COLO668 (cell line): Measurements from ENCODE around the gene IFNA4.
"Not testable (repeated sequence)": the region's sequence is repeated elsewhere in the genome, so short reads cannot be mapped to it uniquely, and the experiment has no call there.

Experiments used
- DNase-seq: peaks from one replicate; lab custom pipeline; 2025; ENCODE audit not compliant: unreplicated experiment; lab: John Stamatoyannopoulos, UW

IFNA4 gene

DNA sequence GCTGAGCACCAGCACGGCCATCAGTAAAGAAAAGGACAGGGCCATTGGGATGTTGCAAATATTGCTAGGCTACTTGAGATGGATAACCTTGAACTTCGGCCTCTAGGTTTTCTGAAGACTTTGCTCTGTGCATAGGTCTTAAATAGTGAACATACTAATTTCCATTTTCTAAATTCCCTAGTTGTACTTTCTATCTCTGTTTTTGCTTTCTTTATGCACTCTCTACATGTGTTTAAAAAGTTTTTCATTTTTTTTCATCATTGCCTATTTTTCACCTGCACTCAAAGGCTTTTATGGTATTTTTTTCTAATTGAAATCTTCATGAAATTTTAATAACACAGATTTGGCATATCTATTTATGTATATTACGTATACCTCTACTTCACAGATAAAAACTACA, at the start of gene IFNA4:
IFNA4 (minus strand) TSS at position 101 of the 400 bp plus-strand sequence; CDS start at position 45, 56 bp downstream.
- DNase-seq = not testable (repeated sequence)

DNA sequence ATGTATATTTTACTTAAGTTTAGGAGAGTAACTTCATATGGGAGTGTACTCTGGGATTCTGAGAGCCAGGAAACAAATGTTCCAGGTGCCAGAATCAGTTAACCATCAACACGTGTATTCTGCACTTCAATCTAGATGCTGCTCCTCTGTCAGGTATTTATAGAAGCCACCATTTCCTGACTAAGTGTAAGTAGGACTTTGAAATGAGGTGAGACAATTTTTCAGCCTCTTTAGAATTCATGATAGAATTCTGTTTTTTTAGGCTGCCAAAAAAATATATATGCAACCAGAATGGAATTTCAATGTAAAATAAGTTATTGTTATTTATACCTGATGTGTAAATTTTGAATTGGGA, 49.0 kb upstream of the IFNA4 start:
- not testable (repeated sequence) for DNase-seq

DNA sequence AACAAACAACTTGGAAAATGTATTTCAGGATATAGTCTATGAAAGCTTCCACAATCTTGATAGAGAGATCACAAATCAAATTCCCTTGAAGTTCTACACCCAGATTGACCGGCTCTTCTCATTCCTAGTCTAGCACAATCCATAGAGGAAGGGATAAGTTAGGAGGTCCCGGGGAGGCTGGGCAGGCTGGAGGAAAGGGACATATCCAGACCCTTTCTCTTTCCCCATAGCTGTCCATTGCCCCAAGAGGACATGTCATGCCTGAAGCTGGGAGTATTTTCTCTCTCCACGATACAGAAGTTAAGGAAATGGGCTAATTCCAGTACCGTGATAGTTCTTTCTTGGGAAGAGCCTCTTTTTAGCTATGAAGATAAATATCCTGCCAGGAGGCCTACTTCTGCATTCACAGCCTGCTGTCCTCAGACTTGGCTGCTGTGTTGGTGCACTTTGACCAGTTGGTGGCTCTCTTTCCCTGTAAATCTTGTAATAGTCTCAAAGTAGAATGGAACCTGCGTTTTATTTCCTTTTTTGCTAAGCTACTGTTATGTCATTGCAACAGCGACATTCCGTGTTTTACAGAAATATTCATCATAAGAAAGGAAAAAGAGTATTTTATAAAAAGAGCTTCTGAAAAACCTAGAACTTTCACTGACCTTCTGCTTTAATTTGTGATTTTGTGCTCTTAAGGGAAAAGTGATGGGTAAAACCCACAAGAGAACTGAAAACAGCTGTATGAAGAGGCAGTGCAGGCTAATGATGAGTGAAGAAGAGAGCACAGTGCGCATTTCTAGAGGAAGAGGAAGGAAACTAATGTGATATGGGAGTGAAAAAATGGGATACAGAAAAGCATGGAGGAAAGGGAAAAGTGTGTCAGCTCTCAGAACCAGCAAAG, 48.3 kb upstream of the IFNA4 start:
- not testable (repeated sequence) for DNase-seq

DNA sequence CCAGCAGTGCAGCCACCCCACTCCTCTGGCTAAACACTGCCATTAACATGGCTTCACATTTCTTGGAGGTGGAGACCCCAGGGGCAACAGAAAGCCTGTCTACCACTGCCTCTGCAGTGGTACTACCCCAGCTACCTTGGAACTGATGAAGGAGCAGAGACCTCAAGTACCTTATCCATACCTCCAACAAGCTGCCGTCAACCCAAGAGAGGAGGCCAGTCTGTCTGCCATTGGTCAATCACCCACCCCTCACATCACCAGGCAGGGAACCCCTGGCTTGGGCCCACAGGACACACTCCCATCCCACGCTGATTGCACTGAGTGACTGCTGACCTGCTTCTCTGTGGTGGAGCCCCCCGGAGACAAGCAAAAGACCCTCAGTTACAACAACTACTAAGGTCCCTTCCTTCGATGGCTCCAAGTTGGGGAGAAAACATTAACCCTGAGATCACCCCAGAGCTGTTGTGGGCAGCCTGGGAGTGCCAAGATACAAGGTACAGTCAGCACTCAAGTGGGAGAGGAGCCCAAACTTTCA, 46.8 kb upstream of the IFNA4 start:
- no peak for DNase-seq

DNA sequence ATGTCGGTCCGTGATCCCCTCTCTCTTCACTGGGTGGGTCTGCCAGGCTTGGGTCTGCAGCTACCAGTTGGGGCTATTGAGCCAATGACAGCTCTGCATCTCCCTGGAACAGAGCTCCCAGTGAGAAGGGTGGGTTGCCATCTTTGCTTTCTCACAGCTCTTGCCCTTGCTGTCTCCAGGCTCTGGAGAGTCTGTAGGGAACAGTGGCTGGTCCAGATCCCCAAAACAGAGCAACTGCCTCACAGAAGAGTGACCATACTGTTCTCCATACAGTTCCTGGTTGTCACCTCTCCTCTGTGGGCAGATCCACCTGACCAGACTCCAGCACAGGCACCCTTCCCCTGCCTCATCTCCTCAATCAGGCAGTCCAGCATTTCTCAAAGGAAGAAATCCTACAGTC, 45.9 kb upstream of the IFNA4 start:
- no peak for DNase-seq

DNA sequence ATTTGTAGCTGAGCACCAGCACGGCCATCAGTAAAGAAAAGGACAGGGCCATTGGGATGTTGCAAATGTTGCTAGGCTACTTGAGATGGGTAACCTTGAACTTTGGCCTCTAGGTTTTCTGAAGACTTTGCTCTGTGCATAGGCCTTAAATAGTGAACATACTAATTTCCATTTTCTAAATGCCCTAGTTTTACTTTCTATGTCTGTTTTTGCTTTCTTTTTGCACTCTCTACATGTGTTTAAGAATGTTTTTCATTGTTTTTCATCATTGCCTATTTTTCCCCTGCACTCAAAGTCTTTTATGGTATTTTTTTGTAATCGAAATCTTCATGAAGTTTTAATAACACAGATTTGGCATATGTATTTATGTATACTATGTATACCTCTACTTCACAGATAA, 40.7 kb upstream of the IFNA4 start, which contains the start of gene IFNA17:
IFNA17 (minus strand) TSS at position 101 of the 400 bp plus-strand sequence; CDS start at position 52, 49 bp downstream.
- DNase-seq = no peak

DNA sequence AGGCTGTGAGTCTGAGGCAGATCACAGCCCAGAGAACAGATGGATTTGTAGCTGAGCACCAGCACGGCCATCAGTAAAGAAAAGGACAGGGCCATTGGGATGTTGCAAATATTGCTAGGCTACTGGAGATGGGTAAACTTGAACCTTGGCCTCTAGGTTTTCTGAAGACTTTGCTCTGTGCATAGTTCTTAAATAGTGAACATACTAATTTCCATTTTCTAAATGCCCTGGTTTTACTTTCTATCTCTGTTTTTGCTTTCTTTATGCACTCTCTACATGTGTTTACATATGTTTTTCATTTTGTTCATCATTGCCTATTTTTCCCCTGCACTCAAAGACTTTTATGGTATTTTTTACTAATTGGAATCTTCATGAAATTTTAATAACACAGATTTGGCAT, 29.8 kb upstream of the IFNA4 start, which contains the start of gene IFNA16:
IFNA16 (minus strand) TSS at position 101 of the 400 bp plus-strand sequence; CDS start at position 95, 6 bp downstream.
- not testable (repeated sequence) for DNase-seq

DNA sequence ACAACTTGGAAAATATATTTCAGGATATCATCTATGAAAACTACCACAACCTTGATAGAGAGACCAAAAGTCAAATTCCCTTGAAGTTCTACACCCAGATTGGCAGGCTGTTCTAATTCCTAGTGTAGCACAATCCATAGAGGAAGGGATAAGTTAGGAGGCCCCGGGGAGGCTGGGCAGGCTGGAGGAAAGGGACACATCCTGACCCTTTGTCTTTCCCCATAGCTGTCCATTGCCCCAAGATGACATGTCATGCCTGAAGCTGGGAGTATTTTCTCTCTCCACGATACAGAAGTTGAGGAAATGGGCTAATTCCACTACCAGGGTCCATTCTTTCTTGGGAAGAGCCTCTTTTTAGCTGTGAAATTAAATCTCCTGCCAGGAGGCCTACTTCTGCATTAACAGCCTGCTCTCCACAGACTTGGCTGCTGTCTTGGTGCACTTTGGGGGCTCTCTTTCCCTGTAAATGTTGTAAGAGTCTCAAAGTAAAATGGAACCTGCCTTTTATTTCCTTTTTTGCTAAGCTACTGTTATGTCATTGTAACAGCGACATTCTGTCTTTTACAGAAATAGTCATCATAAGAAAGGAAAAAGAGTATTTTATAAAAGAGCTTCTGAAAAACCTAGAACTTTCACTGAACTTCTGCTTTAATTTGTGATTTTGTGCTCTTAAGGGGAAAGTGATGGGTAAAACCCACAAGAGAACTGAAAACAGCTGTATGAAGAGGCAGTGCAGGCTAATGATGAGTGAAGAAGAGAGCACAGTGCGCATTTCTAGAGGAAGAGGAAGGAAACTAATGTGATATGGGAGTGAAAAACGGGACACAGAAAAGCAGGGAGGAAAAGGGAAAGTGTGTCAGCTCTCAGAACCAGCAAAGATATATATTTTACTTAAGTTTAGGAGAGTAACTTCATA, 26.3 kb upstream of the IFNA4 start:
- not testable (repeated sequence) for DNase-seq

DNA sequence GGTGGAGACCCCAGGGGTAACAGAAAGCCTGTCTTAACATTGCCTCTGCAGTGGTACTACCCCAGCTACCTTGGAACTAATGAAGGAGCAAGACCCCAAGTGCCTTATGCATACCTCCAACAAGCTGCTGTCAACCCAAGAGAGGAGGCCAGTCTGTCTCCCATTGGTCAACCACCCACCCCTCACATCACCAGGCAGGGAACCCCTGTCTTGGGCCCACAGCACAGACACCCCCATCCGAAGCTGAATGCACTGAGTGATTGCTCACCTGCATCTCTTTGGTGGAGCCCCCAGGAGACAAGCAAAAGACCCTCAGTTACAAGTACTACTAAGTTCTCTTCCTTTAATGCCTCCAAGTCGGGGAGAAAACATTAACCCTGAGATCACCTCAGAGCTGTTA, 24.8 kb upstream of the IFNA4 start:
- DNase-seq = not testable (repeated sequence)

DNA sequence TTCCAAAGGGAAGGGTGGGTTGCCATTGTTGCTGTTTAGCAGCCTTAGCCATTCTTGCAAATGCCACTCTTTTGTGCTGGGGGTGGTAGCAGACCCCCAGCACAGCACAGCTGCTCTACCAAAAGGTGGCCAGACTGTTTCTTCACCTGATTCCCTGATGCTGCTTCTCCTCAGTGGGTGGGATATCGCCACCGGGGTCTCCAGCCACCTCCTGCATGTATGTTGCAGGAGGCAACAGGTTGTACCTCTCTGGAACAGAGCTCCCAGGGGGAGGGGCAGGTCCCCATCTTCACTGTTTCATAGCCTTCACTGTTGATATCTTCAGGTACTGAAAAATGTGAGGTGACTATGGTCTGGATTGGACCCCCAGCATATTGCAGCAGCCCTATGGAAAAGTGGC, 23.4 kb upstream of the IFNA4 start:
- not testable (repeated sequence) for DNase-seq

DNA sequence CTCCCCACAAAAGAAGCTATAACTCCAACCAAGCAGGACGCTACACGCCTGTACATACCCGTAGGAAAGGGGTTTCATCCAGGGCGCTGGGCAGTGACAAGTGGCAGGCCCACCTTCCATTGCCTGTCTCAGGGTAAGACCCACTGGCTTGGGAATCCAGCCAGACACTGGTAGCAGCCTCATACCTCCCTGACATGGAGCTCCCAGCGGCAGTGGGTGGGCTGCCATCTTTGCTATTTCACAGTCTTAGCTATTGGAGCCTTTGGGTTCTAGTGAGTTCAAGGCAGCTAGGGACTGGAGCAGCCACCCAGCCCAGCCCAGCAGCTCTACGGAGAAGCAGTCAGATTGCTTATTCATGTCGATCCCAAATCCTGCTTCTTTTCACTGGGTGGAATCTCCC, 22.9 kb upstream of the IFNA4 start:
- DNase-seq = no peak

DNA sequence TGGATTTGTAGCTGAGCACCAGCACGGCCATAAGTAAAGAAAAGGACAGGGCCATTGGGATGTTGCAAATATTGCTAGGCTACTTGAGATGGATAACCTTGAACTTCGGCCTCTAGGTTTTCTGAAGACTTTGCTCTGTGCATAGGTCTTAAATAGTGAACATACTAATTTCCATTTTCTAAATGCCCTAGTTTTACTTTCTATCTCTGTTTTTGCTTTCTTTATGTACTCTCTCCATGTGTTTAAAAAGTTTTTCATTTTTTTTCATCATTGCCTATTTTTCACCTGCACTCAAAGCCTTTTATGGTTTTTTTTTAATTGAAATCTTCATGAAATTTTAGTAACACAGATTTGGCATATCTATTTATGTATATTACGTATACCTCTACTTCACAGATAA, 19.7 kb upstream of the IFNA4 start, which contains the start of gene IFNA10:
IFNA10 (minus strand) TSS at position 101 of the 400 bp plus-strand sequence; CDS start at position 55, 46 bp downstream.
- not testable (repeated sequence) for DNase-seq

DNA sequence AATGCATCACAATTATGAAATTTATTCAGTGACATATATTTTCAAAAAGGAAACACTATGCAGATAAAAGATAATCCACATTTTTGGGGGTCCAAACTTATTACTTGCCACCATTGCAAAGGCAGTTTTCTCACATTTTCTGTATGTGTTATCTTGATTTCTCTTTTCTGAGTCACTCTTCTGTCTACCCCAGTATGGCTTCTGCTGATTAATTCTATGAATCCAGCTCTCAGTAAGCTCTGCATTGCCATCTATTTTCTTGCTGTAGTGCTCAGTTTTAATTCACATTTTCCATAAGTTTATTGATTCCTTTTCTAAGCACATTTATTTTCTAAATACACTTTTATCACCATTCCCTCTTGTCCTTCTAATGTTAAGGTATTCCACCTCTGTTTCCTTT, 17.8 kb upstream of the IFNA4 start:
- no peak for DNase-seq

DNA sequence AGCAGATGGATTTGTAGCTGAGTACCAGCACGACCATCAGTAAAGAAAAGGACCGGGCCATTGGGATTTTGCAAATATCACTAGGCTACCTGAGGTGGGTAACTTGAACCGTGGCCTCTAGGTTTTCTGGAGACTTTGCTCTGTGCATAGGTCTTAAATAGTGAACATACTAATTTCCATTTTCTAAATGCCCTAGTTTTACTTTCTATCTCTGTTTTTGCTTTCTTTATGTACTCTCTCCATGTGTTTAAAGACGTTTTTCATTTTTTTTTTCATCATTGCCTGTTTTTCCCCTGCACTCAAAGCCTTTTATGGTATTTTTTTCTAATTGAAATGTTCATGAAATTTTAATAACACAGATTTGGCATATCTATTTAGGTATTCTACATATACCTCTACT, 14.7 kb upstream of the IFNA4 start, which contains the start of gene IFNA7:
IFNA7 (minus strand) TSS at position 101 of the 400 bp plus-strand sequence; CDS start at position 61, 40 bp downstream.
- not testable (repeated sequence) for DNase-seq

DNA sequence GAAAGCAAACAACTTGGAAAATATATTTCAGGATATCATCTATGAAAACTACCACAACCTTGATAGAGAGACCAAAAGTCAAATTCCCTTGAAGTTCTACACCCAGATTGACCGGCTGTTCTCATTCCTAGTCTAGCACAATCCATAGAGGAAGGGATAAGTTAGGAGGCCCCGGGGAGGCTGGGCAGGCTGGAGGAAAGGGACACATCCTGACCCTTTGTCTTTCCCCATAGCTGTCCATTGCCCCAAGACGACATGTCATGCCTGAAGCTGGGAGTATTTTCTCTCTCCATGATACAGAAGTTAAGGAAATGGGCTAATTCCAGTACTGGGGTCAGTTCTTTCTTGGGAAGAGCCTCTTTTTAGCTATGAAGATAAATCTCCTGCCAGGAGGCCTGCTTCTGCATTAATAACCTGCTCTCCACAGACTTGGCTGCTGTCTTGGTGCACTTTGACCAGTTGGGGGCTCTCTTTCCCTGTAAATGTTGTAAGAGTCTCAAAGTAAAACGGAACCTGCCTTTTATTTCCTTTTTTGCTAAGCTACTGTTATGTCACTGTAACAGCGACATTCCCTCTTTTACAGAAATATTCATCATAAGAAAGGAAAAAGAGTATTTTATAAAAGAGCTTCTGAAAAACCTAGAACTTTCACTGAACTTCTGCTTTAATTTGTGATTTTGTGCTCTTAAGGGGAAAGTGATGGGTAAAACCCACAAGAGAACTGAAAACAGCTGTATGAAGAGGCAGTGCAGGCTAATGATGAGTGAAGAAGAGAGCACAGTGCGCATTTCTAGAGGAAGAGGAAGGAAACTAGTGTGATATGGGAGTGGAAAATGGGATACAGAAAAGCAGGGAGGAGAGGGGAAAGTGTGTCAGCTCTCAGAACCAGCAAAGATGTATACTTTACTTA, 7.7 kb upstream of the IFNA4 start:
- DNase-seq = not testable (repeated sequence)

DNA sequence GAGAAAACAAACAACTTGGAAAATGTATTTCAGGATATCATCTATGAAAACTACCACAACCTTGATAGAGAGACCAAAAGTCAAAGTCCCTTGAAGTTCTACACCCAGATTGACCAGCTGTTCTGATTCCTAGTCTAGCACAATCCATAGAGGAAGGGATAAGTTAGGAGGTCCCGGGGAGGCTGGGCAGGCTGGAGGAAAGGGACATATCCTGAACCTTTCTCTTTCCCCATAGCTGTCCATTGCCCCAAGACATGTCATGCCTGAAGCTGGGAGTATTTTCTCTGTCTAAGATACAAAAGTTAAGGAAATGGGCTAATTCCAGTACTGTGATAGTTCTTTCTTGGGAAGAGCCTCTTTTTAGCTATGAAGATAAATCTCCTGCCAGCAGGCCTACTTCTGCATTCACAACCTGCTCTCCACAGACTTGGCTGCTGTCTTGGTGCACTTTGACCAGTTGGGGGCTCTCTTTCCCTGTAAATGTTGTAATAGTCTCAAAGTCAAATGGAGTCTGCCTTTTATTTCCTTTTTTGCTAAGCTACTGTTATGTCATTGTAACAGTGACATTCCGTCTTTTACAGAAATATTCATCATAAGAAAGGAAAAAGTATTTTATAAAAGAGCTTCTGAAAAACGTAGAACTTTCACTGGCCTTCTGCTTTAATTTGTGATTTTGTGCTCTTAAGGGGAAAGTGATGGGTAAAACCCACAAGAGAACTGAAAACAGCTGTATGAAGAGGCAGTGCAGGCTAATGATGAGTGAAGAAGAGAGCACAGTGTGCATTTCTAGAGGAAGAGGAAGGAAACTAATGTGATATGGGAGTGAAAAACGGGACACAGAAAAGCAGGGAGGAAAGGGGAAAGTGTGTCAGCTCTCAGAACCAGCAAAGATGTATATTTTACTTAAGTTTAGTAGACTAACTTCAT, 4.3 kb downstream of the IFNA4 start:
- not testable (repeated sequence) for DNase-seq

DNA sequence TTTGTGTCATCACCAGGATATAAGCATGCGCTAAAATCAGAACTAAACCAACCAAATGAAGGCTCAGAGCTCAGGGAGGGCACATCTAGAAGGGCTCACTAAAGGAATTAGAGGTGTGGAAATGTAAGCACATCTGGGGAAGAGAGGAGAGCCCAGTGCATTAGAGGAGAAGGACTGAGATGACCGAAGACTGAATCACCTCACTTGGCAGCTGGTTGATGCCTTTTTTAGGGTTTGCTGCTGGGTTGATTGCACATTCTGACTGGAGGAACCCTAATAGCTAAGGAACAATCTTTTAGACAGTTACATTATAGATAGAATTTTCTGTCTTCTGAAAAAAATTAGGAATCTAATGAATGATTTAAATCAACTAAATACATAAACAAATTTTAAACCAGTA, 12.7 kb downstream of the IFNA4 start:
- no peak for DNase-seq

DNA sequence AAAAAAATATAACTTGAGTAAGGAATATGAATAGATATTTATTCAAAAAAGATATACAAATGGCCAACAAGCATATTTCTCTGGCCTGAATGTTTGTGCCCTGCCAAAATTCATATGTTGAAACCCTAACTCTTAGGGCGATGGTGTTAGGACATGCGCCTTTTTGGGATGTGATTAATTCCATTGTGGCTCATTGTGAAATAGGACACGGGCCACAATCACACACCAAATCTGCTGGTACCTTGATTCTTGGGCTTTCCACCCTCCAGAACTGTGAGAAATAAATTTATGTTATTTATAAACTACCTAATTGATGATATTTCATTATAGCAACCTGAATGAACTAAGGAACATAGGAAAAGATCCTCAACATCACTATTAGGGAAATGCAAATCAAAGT, 15.2 kb downstream of the IFNA4 start:
- DNase-seq = no peak

DNA sequence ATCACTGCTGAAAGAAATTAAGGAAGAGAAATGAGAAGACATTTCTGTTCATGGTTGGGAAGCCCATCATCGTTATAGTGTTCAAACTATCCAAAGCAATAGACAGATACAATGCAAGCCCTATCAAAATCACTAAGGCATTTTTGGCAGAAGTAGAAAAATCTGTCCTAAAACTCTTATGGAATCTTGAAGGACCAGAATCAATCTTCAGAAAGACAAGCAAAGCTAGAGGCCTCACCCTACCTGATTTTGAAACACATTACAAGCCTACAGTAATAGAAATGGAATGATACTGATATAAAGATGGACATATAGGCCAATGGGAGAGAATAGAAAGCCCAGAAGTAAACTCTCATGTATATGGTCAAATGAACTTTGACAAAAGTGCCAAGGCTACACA, 16.0 kb downstream of the IFNA4 start:
- DNase-seq = no peak
